BJ (cell line): ENCODE results near the gene C6orf15. TPM values are rescaled to one million over a fixed set of nuclear protein-coding genes. Genes with fewer than 3 reads are reported as not detected.

Source experiments
- CTCF ChIA-PET: fragments of 350-600 bp; formaldehyde crosslinking; extraction: SDS; loops from one replicate; lab custom pipeline; 2021; ENCODE audit warnings: antibody characterized with exemption, inconsistent platforms; lab: Yijun Ruan, JAX
- POLR2A ChIA-PET: fragments of 300-600 bp; sonication (Branson Sonifier 250); formaldehyde crosslinking; extraction: SDS; loops from one replicate; lab custom pipeline; 2021; ENCODE audit warnings: antibody characterized with exemption; lab: Charles Lee
- DNase-seq: peaks from one replicate; pipeline ENCODE4 v3.0.0-alpha.2; 2011; ENCODE audit warnings: low read depth
- H3K27me3 ChIP-seq: 2 replicates; pipeline ENCODE4 v1.6.0; 2011; ENCODE audit warnings: low read length; ENCODE audit not compliant: control insufficient read depth, insufficient read depth
- H3K36me3 ChIP-seq: 2 replicates; pipeline ENCODE4 v1.5.1; 2011; ENCODE audit warnings: low read length; ENCODE audit not compliant: control insufficient read depth, insufficient read depth
- H3K4me3 ChIP-seq: 2 replicates; pipeline ENCODE4 v1.5.1; 2011; ENCODE audit warnings: low read depth, mild to moderate bottlenecking, control low read depth, low read length
- CTCF ChIP-seq: IDR thresholded peaks from 2 replicates; pipeline ENCODE4 v1.5.1; 2011; ENCODE audit warnings: low read depth, mild to moderate bottlenecking, control low read depth, inconsistent platforms, low read length, moderate library complexity; ENCODE audit not compliant: insufficient read depth
- polyA plus RNA-seq: library from polyadenylated mRNA; depleted of rRNA; stranded (reverse); fragments of >200 nt; gene quantifications from 2 replicates; pipeline ENCODE4 v1.2.3, GENCODE V29; 2011

Gene C6orf15
- polyA plus RNA-seq, 1 experiment, result not detected

- CTCF ChIA-PET, result interaction anchor here (0.8 to 1.5 kb wide), 2 partner anchors 15 to 24 kb away, joined by 3 to 5 read pairs; no protein-coding TSS in a partner anchor
- Histone ChIP-seq H3K4me3 (no peak overlapping the region), H3K27me3 (peaks cover 10% of the 10 kb centered on the region), H3K36me3 (no peaks in the 10 kb centered on the region)
- POLR2A ChIA-PET, result no interaction called here
- TF ChIP-seq CTCF, result no peak
- no peak for DNase-seq
These were observed 663 bp downstream of the C6orf15 start for GRCh38 chr6:31111712-31112111.

GRCh38 chr6:31110825-31111582 lies 1.4 kb downstream of the C6orf15 start:
- TF ChIP-seq CTCF, result no peak
- POLR2A ChIA-PET, result no interaction called here
- CTCF ChIA-PET, result interaction anchor here (0.6 to 1.5 kb wide), 6 partner anchors 16 to 383 kb away, joined by 3 to 5 read pairs (median 4); no protein-coding TSS in a partner anchor
- H3K27me3 ChIP-seq, result peaks cover 10% of the 10 kb centered on the region
- H3K4me3 ChIP-seq, result no peak overlapping the region
- no peak for DNase-seq
- no peaks in the 10 kb centered on the region for H3K36me3 ChIP-seq

GRCh38 chr6:31107052-31107451 lies 5.3 kb downstream of the C6orf15 start:
- no peaks in the 10 kb centered on the region for H3K36me3 ChIP-seq
- ChIA-PET POLR2A (no interaction called here), CTCF (no interaction called here)
- H3K27me3 ChIP-seq, result peaks cover 10% of the 10 kb centered on the region
- no peak overlapping the region for H3K4me3 ChIP-seq
- no peak for DNase-seq
- no peak for TF ChIP-seq CTCF

- POLR2A ChIA-PET, result no interaction called here
- H3K4me3 ChIP-seq, result no peak overlapping the region
- no peak for DNase-seq
- no peaks in the 10 kb centered on the region for H3K36me3 ChIP-seq
- CTCF ChIA-PET, result interaction anchor here (0.9 to 4.4 kb wide), 7 partner anchors 10 to 188 kb away, joined by 3 to 33 read pairs (median 3); partner anchors contain the start of gene PSORS1C1
- TF ChIP-seq CTCF, result no peak
- H3K27me3 ChIP-seq, result no peaks in the 10 kb centered on the region; the same call in 1 of the 2 replicates
These were observed 9.2 kb downstream of the C6orf15 start for GRCh38 chr6:31103136-31103535.

GRCh38 chr6:31098449-31098938 lies 13.9 kb downstream of the C6orf15 start:
- no peak for TF ChIP-seq CTCF
- H3K27me3 ChIP-seq, result no peaks in the 10 kb centered on the region; the same call in 1 of the 2 replicates
- ChIA-PET CTCF (interaction anchor here (0.6 kb wide), 1 partner anchor 28 kb away, joined by 5 read pairs; no protein-coding TSS in a partner anchor), POLR2A (no interaction called here)
- DNase-seq, result no peak
- H3K4me3 ChIP-seq, result no peak overlapping the region
- H3K36me3 ChIP-seq, result no peaks in the 10 kb centered on the region
